Peyer's patch (tissue), 4 donors: Measurements from ENCODE around the gene POLR2F.

Source experiments
- POLR2A ChIP-seq, 2 donors: fragments of 450-650 bp; IDR thresholded peaks; one replicate each; pipeline ENCODE4 v1.5.1; 2017; ENCODE audit warnings: antibody characterized with exemption in 2 of 2, mild to moderate bottlenecking in 2 of 2, moderate library complexity in 2 of 2
- TF ChIP-seq, protein P1 (sequence below), 6 experiments: fragments of 450-650 bp in 4 of 6; fragments of 200-600 bp in 2 of 6; sonication (generic) in 1 of 6; IDR thresholded peaks; one replicate each; pipeline ENCODE4 v1.5.1; 2017 to 2019; ENCODE audit warnings: antibody characterized with exemption in 6 of 6, mild to moderate bottlenecking in 3 of 6, moderate library complexity in 1 of 6

DNA sequence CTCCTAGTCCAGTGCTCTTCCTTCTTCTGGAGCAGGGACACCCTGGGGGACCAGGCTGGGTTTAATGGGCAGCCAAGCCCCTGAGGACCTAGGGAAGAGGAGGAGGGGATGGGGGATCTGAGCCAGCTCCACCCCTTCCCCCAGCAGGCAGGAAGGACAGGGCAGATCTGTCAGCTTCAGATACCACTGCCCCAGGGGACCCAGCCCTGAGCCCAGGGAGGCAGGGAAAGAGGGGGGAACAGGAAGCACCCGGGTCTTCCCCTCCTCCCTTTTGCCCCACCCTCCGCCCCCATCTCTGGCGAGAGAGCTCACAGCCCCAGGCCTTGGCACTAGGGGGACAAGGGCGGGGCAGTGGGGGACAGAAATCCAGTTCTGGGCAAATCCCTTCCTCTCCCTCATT, 42.6 kb downstream of the POLR2F start:
- TF ChIP-seq, protein P1, sequence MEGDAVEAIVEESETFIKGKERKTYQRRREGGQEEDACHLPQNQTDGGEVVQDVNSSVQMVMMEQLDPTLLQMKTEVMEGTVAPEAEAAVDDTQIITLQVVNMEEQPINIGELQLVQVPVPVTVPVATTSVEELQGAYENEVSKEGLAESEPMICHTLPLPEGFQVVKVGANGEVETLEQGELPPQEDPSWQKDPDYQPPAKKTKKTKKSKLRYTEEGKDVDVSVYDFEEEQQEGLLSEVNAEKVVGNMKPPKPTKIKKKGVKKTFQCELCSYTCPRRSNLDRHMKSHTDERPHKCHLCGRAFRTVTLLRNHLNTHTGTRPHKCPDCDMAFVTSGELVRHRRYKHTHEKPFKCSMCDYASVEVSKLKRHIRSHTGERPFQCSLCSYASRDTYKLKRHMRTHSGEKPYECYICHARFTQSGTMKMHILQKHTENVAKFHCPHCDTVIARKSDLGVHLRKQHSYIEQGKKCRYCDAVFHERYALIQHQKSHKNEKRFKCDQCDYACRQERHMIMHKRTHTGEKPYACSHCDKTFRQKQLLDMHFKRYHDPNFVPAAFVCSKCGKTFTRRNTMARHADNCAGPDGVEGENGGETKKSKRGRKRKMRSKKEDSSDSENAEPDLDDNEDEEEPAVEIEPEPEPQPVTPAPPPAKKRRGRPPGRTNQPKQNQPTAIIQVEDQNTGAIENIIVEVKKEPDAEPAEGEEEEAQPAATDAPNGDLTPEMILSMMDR (IDR thresholded peaks at IDR 0.05) = no peak
- no peak for TF ChIP-seq POLR2A (IDR thresholded peaks at IDR 0.05)
